Measurements from ENCODE around the gene NKAPL. TPM values are rescaled to one million over a fixed set of nuclear protein-coding genes. Genes with fewer than 3 reads are reported as not detected.

Gene NKAPL
- polyA plus RNA-seq, 1 experiment = 0.52 TPM

GRCh38 chr6:28220257-28221133, 38.6 kb upstream of the NKAPL start:
- no peak overlapping the region for H3K4me3 ChIP-seq (ENCODE audit: low read depth, low read length)
- POLR2A ChIA-PET = no interaction called here
- no peak for DNase-seq (ENCODE audit: low read depth, low spot score)
- CTCF ChIA-PET = no interaction called here
- H3K9me3 ChIP-seq (ENCODE audit: control insufficient read depth, insufficient read depth, low read length) = no peaks in the 10 kb centered on the region; the same call in 1 of the 2 replicates
- TF ChIP-seq CTCF (IDR thresholded peaks at IDR 0.05; ENCODE audit: low read depth, low read length) = no peak
- no peaks in the 10 kb centered on the region for H3K27me3 ChIP-seq (ENCODE audit: control insufficient read depth, insufficient read depth, low read length)
- H3K27ac ChIP-seq (ENCODE audit: low read depth, low read length) = no peak overlapping the region

- DNase-seq (ENCODE audit: low read depth, low spot score) = no peak
- no peaks in the 10 kb centered on the region for H3K27me3 ChIP-seq (ENCODE audit: control insufficient read depth, insufficient read depth, low read length)
- no peak for TF ChIP-seq CTCF (IDR thresholded peaks at IDR 0.05; ENCODE audit: low read depth, low read length)
- peak overlapping the region; percentile 71 for H3K4me3 ChIP-seq (ENCODE audit: low read depth, low read length)
- H3K27ac ChIP-seq (ENCODE audit: low read depth, low read length) = peak overlapping the region; percentile 79
- ChIA-PET POLR2A (no interaction called here), CTCF (interaction anchor here (0.7 kb wide), 1 partner anchor 114 kb away, joined by 4 read pairs; no protein-coding TSS in a partner anchor)
- no peaks in the 10 kb centered on the region; the same call in 1 of the 2 replicates for H3K9me3 ChIP-seq (ENCODE audit: control insufficient read depth, insufficient read depth, low read length)
Observed at GRCh38 chr6:28224131-28225055, 34.7 kb upstream of the NKAPL start.

GRCh38 chr6:28225056-28225834, 33.9 kb upstream of the NKAPL start, which contains the start of gene ZSCAN9:
Gene ZSCAN9, plus strand, starts transcription at chr6:28225275. Its CDS starts 1,810 bp downstream, at chr6:28227085.
- Histone ChIP-seq H3K9me3 (ENCODE audit: control insufficient read depth, insufficient read depth, low read length) (no peaks in the 10 kb centered on the region; the same call in 1 of the 2 replicates), H3K4me3 (ENCODE audit: low read depth, low read length) (peak within 1 kb of the TSS; percentile 71), H3K27me3 (ENCODE audit: control insufficient read depth, insufficient read depth, low read length) (no peaks in the 10 kb centered on the region), H3K27ac (ENCODE audit: low read depth, low read length) (peak within 1 kb of the TSS; percentile 79)
- TF ChIP-seq CTCF (IDR thresholded peaks at IDR 0.05; ENCODE audit: low read depth, low read length) = no peak
- DNase-seq (ENCODE audit: low read depth, low spot score) = peak; percentile 77
- POLR2A ChIA-PET = no interaction called here
- CTCF ChIA-PET = no interaction called here

GRCh38 chr6:28226460-28226859, 32.6 kb upstream of the NKAPL start:
- no peak for DNase-seq (ENCODE audit: low read depth, low spot score)
- Histone ChIP-seq H3K27ac (ENCODE audit: low read depth, low read length) (no peak overlapping the region), H3K27me3 (ENCODE audit: control insufficient read depth, insufficient read depth, low read length) (no peaks in the 10 kb centered on the region), H3K4me3 (ENCODE audit: low read depth, low read length) (peak overlapping the region; percentile 71), H3K9me3 (ENCODE audit: control insufficient read depth, insufficient read depth, low read length) (no peaks in the 10 kb centered on the region; the same call in 1 of the 2 replicates)
- POLR2A ChIA-PET = no interaction called here
- no peak for TF ChIP-seq CTCF (IDR thresholded peaks at IDR 0.05; ENCODE audit: low read depth, low read length)
- CTCF ChIA-PET = interaction anchor here (0.6 to 1.1 kb wide), 2 partner anchors 130 to 180 kb away, joined by 3 to 4 read pairs; no protein-coding TSS in a partner anchor
